HG02973 (cell line): ENCODE data around the gene ZFHX3.

Source experiments
- ATAC-seq: cut with Tn5 transposase; IDR thresholded peaks from one replicate; pipeline ENCODE4 v1.9.1; 2021; ENCODE audit warnings: moderate library complexity; ENCODE audit not compliant: unreplicated experiment

ZFHX3 gene

DNA sequence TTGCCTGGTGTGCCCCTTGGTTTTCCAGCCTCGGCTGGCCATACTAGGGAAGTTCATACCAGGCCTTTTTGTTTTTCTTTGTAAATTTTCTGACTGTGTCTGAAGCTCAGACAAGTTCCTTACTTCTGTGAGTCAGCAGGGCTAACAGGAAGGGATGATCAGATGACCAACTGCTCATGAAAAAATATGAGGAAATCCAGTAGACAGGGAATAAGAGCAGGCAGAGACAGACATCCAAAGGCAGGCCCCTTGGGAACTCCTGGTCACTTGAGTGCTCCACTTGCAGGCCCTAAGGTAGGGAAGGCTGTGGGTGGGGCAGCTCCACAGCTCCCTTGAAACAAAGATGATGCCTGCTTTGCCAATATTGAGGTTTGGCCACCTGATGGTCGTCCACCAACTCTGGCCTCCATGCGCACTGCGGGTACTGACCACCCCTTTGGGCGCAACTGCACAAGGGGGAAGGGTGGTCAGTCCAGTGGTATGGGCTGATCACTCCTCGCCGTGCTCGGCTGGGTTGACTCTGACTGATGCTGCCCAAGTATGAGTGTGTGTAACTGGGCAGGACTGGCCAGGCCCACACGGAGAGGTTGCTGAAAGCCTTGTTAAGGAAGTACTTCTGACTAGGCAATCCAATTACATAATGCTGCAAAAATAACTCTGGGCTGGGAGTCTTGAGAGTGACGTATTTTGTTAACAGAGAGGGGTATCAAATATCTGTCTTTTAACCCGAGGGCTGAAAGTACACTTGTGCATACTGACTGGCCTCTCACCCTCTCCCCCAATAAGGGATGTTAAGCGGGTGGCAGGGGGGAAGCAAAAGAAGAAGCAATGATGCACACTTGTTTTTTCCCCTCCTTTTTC lies 20.8 kb upstream of the ZFHX3 start:
- ATAC-seq: no peak

- ATAC-seq: no peak
These were observed 20.0 kb upstream of the ZFHX3 start for GRCh38 chr16:73067671-73068540.

DNA sequence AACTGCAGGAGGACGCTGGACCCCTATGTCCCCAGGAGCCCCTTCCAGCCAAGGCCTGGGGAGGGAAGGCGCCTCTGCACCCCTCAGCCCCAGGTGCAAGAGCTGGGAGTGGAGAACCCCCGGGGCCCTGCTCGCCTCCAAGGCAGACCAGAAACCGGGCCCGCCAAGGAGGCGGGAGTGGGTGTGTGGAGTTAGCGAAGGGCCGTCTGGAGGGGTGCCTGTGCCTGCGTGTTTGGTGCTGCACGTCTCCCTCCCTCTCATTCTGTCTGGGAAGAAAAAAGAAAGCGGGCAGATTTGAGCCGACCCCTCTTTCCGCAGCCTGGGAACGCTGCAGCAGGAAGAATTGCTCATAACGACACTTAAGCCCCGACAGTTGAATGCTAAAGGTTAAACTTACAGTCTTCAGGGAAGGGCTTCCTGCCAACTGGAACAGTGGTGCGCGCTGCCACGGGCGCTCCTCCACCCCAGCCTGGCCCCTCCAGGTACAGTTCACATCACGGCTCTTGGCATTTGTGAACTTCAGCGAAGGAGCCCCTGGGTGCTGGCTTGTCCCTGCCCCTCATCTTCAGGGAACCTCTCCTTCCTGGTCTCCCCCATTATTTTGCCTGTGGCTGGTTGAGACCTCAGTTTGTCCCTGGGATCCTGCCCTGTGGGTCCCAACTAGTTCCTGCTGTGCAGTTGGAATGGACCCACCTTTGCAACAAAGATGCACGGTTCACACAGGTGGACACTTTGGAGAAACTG lies 19.2 kb upstream of the ZFHX3 start:
- ATAC-seq: no peak

- no peak for ATAC-seq
These were observed 18.5 kb upstream of the ZFHX3 start for GRCh38 chr16:73066331-73066926.

DNA sequence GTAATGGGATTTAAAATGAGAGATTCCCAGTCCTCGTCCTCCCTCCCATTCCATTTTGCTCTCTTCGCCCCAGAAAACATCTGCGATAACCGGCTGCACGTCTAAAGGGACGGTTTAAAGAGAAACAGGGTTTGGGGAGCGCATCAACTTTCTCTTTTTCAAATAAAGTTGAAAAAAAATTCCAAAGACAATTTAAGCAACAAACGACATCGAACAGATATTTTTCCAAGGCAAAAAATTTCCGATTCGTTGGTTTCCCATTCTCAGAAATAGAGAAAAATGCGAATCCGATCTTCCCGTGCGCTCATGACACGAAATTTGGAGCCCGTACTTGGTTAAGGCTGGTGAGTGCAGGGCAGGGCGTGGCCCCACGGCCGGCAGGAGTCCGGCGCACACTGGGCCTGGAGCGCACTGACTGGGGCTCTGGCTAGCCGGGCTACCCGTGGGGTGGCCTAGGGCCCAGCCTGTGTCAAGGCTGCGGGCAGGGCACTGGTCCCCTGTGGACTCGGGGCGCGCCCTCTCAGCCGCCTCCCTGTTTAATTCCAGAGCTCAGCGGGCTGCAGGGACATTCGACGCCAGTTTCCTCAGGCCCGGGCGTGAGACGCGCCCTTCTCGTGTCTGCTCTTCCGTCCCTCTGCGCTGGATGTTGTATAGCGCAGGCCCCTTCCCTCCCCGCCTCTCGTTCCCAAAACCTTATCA lies 17.9 kb upstream of the ZFHX3 start:
- no peak for ATAC-seq

- no peak for ATAC-seq
These were observed 17.1 kb upstream of the ZFHX3 start for GRCh38 chr16:73064994-73065545.

GRCh38 chr16:73064212-73064993 lies 16.5 kb upstream of the ZFHX3 start:
- ATAC-seq: no peak

DNA sequence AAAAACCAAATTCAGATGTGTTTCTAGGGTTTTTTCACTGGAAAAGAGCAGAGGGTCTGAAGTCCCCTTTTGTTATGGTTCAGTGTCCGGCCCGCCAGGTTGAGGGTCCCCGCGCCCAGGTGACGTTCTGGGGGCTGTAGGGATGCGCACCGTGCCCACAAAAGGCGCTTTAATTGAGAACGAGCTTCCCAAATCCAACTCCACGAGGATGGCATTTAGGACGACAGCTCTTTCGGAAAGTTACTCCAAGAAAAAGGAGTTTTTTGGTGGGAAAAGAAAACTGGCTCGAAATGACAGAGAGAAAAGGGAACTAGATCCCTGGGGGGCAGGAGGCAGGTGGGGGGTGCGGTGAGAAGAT lies 15.9 kb upstream of the ZFHX3 start:
- no peak for ATAC-seq

DNA sequence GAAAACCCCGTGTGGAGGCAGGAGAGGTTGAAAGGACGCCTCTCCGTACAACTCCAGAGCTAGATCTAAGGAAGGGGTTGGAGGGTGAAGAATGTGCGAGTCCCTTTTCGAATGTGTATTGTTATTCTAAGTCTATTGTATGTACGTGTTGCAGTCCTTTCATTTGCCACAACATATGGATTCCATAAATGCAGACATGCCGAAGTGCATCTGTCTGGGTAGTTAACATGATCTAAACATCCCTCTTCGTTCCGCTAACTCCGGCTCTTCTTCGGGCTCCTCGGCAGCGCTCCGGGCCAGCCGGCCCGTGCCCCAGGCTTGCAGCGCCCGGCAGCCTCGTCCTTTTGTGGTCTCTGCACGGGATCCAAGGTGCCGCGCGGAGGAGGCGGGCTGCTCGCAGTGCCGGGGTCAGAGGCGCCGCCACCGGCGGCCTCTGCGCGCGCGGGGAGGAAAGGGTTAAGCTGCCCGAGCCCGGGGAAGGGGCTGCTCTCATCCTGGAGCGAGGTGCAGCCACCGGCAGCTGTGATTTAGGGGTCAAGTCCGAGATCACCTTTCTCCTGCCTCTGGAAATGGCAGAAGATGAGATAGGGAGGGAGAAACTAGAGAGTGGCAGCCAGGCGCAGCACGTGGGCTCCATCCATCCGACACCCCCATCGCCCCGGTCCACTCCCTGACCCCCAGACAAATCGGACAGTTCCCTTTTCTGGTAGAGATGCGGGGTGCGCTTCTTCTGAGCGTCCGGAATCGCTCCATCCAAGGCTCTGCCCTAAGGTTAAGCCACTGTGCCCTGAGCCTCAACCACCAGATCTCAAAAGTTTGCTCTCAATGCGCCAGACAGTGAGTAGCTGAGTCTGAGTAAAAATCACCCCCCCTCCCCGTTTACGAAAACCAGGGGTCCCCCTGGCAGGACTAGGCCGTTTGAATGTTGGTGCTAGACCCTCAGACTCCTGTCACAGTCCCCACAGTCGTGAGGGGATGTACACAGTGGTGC lies 15.1 kb upstream of the ZFHX3 start:
- no peak for ATAC-seq

DNA sequence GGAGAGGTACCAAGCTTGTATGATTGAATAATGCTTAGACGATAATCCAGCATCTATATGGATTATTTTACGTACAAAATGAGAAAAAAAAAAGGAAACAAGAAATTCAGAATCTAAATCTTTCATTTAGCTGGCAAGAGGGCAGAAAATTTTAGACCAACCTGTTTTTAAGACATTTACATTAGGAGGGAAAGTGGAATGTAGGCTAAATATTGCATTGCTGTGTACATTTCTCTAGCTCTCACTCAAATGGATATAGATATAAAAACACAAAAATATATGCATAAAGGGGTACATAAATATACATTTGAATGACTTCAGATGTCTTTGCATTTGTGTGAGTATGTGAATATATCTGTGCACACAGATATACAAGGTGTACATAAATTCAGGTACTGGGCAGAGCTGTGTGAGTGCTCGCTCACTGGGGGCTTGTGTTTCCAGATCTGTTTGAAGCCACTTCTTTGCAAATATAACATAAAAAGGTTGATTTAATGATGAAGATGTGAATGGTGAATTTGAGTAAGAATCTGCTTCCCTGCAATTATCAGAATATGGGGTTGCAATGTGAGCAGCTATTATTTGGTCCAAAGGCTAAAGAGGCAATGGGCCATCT lies 14.2 kb upstream of the ZFHX3 start:
- no peak for ATAC-seq

DNA sequence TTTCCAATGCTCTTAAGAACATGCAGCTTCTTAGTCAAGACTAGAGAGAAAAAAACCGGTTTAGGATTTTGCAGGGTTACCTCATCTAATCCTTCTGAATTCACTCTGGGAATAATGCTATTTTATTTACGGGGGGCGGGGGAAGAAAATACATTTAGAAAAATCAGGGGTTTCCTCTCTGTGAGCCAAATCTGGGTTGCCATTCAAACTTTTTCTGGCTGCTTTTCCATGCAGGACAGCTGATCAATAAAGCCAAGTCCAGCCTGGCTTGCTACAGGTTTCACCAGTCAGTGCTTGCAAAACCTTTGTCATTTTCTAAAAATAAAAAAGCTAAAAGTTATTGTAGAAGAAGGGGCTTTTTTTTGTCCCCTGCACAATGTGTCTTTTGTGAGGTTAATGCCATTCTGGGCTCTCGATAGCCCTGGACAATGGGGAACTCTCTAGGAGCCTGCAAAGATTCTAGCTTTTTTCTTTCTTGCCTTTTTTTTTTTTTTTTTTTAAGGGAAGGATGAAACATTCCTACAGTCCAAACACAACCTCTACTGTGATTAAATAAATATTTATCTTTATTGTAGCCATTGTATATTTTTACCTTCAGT lies 13.1 kb upstream of the ZFHX3 start:
- ATAC-seq: no peak

GRCh38 chr16:73059779-73060615 lies 12.1 kb upstream of the ZFHX3 start:
- ATAC-seq: no peak

- peak; percentile 31 for ATAC-seq
These were observed 10.9 kb upstream of the ZFHX3 start for GRCh38 chr16:73058616-73059409.

DNA sequence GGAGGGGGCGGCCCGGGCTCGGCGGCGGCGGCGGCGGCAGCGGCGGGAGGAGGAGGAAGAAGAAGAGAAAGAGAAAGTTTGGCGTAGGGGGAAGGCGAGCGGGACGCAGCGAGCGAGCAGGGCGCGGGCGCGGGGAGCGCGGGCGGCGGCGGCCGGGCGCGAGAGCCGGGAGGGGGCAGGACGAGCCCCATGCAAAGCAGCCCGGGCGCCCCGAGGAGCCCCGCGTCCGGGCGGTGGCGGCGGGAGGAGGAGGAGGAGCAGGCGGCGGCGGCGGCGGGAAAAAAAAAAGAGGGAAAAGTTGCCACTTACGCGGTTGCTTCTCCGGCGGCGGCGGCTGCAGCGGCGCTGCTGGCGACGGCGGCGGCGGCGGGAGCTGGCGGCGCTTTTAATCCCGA lies 10.3 kb upstream of the ZFHX3 start:
- ATAC-seq: peak; percentile 67
